ENCODE measurements around the gene VHLL. TPM values are rescaled to one million over a fixed set of nuclear protein-coding genes. Genes with fewer than 3 reads are reported as not detected.

Gene VHLL
- total and polyA plus RNA-seq, 2 of the 13 experiments (the other 11 are each of a cell fraction or from before 2014, with no cell fraction given), result 0.24 TPM; not detected in 1

DNA sequence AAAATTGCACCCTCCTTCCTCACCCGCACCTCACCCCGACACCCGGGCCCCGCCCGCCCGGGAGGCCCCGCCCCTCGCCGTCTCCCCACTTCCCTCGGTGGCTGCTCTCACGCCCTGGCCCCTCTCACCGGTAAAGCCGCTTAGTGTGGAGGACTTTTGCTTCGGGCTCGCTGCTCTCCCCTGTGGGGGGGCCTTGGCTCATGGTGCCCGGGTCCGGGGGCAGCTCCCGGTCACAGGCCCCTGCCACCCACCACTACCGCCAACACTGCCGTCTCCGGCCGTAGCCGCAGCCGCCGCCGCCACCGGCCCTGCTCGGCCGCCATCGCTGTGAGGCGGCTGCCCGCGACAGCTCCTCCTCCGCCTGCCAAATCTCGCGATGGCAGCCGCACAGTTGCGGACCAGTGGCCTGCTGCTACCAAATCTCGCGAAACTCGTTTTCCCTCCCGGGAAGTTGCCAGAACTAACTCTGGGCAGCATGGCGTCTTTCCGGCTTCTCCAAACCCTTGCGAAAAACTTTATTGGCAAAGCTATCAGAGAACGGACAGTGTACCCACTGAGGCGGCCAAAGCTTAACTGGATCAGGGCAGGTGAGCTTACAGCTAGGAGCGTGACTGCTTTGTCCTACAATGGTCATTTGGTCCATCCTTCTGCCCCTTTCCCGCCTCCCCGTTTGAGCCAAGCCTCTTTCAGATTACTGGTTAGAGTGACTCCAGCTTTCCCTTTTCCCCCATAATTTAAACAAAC, 16.5 kb downstream of the VHLL start, which contains the start of gene SMG5 (continued):
- TF ChIP-seq, protein P1, sequence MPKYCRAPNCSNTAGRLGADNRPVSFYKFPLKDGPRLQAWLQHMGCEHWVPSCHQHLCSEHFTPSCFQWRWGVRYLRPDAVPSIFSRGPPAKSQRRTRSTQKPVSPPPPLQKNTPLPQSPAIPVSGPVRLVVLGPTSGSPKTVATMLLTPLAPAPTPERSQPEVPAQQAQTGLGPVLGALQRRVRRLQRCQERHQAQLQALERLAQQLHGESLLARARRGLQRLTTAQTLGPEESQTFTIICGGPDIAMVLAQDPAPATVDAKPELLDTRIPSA (CRISPR knock-in tag; IDR thresholded peaks at IDR 0.05; ENCODE audit: borderline replicate concordance), result peak; percentile 58; the same call in 1 of the 2 replicates
- TF ChIP-seq, protein P2, sequence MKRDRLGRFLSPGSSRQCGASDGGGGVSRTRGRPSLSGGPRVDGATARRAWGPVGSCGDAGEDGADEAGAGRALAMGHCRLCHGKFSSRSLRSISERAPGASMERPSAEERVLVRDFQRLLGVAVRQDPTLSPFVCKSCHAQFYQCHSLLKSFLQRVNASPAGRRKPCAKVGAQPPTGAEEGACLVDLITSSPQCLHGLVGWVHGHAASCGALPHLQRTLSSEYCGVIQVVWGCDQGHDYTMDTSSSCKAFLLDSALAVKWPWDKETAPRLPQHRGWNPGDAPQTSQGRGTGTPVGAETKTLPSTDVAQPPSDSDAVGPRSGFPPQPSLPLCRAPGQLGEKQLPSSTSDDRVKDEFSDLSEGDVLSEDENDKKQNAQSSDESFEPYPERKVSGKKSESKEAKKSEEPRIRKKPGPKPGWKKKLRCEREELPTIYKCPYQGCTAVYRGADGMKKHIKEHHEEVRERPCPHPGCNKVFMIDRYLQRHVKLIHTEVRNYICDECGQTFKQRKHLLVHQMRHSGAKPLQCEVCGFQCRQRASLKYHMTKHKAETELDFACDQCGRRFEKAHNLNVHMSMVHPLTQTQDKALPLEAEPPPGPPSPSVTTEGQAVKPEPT (CRISPR knock-in tag; IDR thresholded peaks at IDR 0.05; ENCODE audit: low read depth), result 0 out of 2 replicates have a peak, but pooled peaks have one; percentile 60
- TF ChIP-seq SP5 (CRISPR knock-in tag; IDR thresholded peaks at IDR 0.05; ENCODE audit: borderline replicate concordance, low read depth), result 0 out of 2 replicates have a peak, but pooled peaks have one; percentile 21
- TF ChIP-seq ZNF33A (CRISPR knock-in tag; IDR thresholded peaks at IDR 0.05; ENCODE audit: borderline replicate concordance), result no peak
- peak; percentile 77; the same call in 1 of the 2 replicates for TF ChIP-seq ZNF788 (CRISPR knock-in tag; IDR thresholded peaks at IDR 0.05; ENCODE audit: borderline replicate concordance)
- TF ChIP-seq ZNF251 (CRISPR knock-in tag; IDR thresholded peaks at IDR 0.05), result no peak
- TF ChIP-seq, protein P3, sequence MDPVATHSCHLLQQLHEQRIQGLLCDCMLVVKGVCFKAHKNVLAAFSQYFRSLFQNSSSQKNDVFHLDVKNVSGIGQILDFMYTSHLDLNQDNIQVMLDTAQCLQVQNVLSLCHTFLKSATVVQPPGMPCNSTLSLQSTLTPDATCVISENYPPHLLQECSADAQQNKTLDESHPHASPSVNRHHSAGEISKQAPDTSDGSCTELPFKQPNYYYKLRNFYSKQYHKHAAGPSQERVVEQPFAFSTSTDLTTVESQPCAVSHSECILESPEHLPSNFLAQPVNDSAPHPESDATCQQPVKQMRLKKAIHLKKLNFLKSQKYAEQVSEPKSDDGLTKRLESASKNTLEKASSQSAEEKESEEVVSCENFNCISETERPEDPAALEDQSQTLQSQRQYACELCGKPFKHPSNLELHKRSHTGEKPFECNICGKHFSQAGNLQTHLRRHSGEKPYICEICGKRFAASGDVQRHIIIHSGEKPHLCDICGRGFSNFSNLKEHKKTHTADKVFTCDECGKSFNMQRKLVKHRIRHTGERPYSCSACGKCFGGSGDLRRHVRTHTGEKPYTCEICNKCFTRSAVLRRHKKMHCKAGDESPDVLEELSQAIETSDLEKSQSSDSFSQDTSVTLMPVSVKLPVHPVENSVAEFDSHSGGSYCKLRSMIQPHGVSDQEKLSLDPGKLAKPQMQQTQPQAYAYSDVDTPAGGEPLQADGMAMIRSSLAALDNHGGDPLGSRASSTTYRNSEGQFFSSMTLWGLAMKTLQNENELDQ (CRISPR knock-in tag; IDR thresholded peaks at IDR 0.05; ENCODE audit: borderline replicate concordance), result no peak
- no peak for TF ChIP-seq TBX3 (IDR thresholded peaks at IDR 0.05; ENCODE audit: borderline replicate concordance)
- TF ChIP-seq, protein P4, sequence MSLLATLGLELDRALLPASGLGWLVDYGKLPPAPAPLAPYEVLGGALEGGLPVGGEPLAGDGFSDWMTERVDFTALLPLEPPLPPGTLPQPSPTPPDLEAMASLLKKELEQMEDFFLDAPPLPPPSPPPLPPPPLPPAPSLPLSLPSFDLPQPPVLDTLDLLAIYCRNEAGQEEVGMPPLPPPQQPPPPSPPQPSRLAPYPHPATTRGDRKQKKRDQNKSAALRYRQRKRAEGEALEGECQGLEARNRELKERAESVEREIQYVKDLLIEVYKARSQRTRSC (CRISPR knock-in tag; IDR thresholded peaks at IDR 0.05; ENCODE audit: low read depth), result no peak
- TF ChIP-seq ZNF629 (CRISPR knock-in tag; conservative IDR thresholded peaks at IDR 0.05), result peak; percentile 22; the same call in 1 of the 2 replicates
- TF ChIP-seq, protein P5, sequence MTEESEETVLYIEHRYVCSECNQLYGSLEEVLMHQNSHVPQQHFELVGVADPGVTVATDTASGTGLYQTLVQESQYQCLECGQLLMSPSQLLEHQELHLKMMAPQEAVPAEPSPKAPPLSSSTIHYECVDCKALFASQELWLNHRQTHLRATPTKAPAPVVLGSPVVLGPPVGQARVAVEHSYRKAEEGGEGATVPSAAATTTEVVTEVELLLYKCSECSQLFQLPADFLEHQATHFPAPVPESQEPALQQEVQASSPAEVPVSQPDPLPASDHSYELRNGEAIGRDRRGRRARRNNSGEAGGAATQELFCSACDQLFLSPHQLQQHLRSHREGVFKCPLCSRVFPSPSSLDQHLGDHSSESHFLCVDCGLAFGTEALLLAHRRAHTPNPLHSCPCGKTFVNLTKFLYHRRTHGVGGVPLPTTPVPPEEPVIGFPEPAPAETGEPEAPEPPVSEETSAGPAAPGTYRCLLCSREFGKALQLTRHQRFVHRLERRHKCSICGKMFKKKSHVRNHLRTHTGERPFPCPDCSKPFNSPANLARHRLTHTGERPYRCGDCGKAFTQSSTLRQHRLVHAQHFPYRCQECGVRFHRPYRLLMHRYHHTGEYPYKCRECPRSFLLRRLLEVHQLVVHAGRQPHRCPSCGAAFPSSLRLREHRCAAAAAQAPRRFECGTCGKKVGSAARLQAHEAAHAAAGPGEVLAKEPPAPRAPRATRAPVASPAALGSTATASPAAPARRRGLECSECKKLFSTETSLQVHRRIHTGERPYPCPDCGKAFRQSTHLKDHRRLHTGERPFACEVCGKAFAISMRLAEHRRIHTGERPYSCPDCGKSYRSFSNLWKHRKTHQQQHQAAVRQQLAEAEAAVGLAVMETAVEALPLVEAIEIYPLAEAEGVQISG (CRISPR knock-in tag; IDR thresholded peaks at IDR 0.05), result peak; percentile 94
- peak; percentile 81 for TF ChIP-seq NFYC (CRISPR knock-in tag; IDR thresholded peaks at IDR 0.05)
- TF ChIP-seq, protein P6, sequence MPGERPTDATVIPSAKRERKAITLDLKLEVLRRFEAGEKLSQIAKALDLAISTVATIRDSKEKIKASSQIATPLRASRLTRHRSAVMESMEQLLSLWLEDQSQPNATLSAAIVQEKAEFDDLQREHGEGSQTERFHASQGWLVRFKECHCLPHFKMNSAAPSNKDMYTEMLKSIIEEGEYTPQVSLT (CRISPR knock-in tag; IDR thresholded peaks at IDR 0.05; ENCODE audit: borderline replicate concordance, low read depth), result no peak
- TF ChIP-seq, protein P7, sequence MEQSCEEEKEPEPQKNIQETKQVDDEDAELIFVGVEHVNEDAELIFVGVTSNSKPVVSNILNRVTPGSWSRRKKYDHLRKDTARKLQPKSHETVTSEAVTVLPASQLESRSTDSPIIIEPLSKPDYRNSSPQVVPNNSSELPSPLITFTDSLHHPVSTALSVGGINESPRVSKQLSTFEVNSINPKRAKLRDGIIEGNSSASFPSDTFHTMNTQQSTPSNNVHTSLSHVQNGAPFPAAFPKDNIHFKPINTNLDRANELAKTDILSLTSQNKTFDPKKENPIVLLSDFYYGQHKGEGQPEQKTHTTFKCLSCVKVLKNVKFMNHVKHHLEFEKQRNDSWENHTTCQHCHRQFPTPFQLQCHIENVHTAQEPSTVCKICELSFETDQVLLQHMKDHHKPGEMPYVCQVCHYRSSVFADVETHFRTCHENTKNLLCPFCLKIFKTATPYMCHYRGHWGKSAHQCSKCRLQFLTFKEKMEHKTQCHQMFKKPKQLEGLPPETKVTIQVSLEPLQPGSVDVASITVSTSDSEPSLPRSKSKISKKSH (CRISPR knock-in tag; IDR thresholded peaks at IDR 0.05; ENCODE audit: borderline replicate concordance), result peak; percentile 77; the same call in 1 of the 2 replicates
- TF ChIP-seq GABPB1 (CRISPR knock-in tag; IDR thresholded peaks at IDR 0.05), result peak; percentile 94
- TF ChIP-seq HNRNPLL (IDR thresholded peaks at IDR 0.05; ENCODE audit: low read depth, low read length, poor library complexity, severe bottlenecking), result peak; percentile 64
